Hepatocyte (in vitro differentiated cells): Measurements from ENCODE around the gene ABHD15. TPM values are rescaled to one million over a fixed set of nuclear protein-coding genes. Genes with fewer than 3 reads are reported as not detected.

ENCODE experiments used
- DNase-seq: peaks from one replicate; pipeline ENCODE4 v3.0.0-alpha.2; 2016; ENCODE audit warnings: low spot score
- H2AFZ ChIP-seq: fragments of 200-600 bp; sonication (generic); 2 replicates; pipeline ENCODE4 v1.6.0; 2016; ENCODE audit warnings: antibody characterized with exemption, mild to moderate bottlenecking
- H3K27ac ChIP-seq: fragments of 200-600 bp; sonication (generic); 2 replicates; pipeline ENCODE4 v1.5.1; 2016; ENCODE audit warnings: mild to moderate bottlenecking
- H3K27me3 ChIP-seq: fragments of 200-600 bp; sonication (generic); 2 replicates; pipeline ENCODE4 v1.6.1; 2016
- H3K36me3 ChIP-seq: fragments of 200-600 bp; sonication (generic); replicated peaks from 2 replicates; pipeline ENCODE4 v1.5.1; 2016; ENCODE audit warnings: low read depth; ENCODE audit not compliant: insufficient read depth
- H3K4me1 ChIP-seq: fragments of 200-600 bp; sonication (generic); 2 replicates; pipeline ENCODE4 v1.5.1; 2016; ENCODE audit warnings: mild to moderate bottlenecking, moderate library complexity; ENCODE audit not compliant: insufficient read depth
- H3K4me2 ChIP-seq: fragments of 200-600 bp; sonication (generic); 2 replicates; pipeline ENCODE4 v1.6.0; 2016
- H3K4me3 ChIP-seq: fragments of 200-600 bp; sonication (generic); 2 replicates; pipeline ENCODE4 v1.5.1; 2016; ENCODE audit warnings: mild to moderate bottlenecking
- H3K79me2 ChIP-seq: fragments of 200-600 bp; sonication (generic); 2 replicates; pipeline ENCODE4 v1.6.0; 2017; ENCODE audit warnings: mild to moderate bottlenecking
- H3K9me2 ChIP-seq: fragments of 200-600 bp; sonication (generic); replicated peaks from 2 replicates; pipeline ENCODE4 v1.6.0; 2017; ENCODE audit warnings: mild to moderate bottlenecking; ENCODE audit not compliant: insufficient read depth
- H3K9me3 ChIP-seq: fragments of 200-600 bp; sonication (generic); 2 replicates; pipeline ENCODE4 v1.5.1; 2016; ENCODE audit warnings: low read depth, mild to moderate bottlenecking
- H4K20me1 ChIP-seq: fragments of 200-600 bp; sonication (generic); 2 replicates; pipeline ENCODE4 v1.6.0; 2016; ENCODE audit warnings: mild to moderate bottlenecking; ENCODE audit not compliant: insufficient read depth, poor library complexity, severe bottlenecking
- CTCF ChIP-seq: fragments of 200-600 bp; sonication (generic); IDR thresholded peaks from 2 replicates; pipeline ENCODE4 v1.5.1; 2016; ENCODE audit warnings: antibody characterized with exemption, mild to moderate bottlenecking; ENCODE audit not compliant: poor library complexity
- EZH2 ChIP-seq: fragments of 200-600 bp; sonication (generic); IDR thresholded peaks from 2 replicates; pipeline ENCODE4 v1.6.1; 2016; ENCODE audit warnings: antibody characterized with exemption, mild to moderate bottlenecking, borderline replicate concordance
- EZH2phosphoT487 ChIP-seq: fragments of 200-600 bp; sonication (generic); IDR thresholded peaks from one replicate; pipeline ENCODE4 v1.6.1; 2018; ENCODE audit warnings: antibody characterized with exemption, mild to moderate bottlenecking, low read depth, moderate library complexity; ENCODE audit not compliant: unreplicated experiment, severe bottlenecking
- WGBS: methylation state at CpG from one replicate; pipeline ENCODE4 v1.1.6; 2016; ENCODE audit warnings: low lambda C conversion rate; ENCODE audit errors: missing lambda C conversion rate; 5-methylcytosine and 5-hydroxymethylcytosine counted together
- polyA plus RNA-seq: library from polyadenylated mRNA; unstranded; fragments of >200 nt; fragmentation: Nextera tagmentation; extraction: Ambion mirVana; gene quantifications from 2 replicates; pipeline ENCODE4 v1.2.1, GENCODE V29; 2016
- total RNA-seq: library from RNA; depleted of rRNA; stranded (reverse); fragments of >200 nt; gene quantifications from 2 replicates; pipeline ENCODE4 v1.2.3, GENCODE V29; 2014

ABHD15 gene
- total and polyA plus RNA-seq, 2 experiments from 2014 or later: 11.0 to 19.2 TPM

GRCh38 chr17:29577001-29577370, 10.1 kb upstream of the ABHD15 start:
- Histone ChIP-seq H3K4me2 (no peak overlapping the region), H3K9me2 (no peaks in the 10 kb centered on the region)
- 98% methylated on average over 9 of the region's 9 CpGs for WGBS

GRCh38 chr17:29576214-29577000, 9.6 kb upstream of the ABHD15 start:
- no peak for TF ChIP-seq EZH2phosphoT487
- no peak for TF ChIP-seq CTCF
- no peak for TF ChIP-seq EZH2
- Histone ChIP-seq H3K4me1 (peaks cover 19% of the 10 kb centered on the region), H3K9me2 (no peaks in the 10 kb centered on the region), H2AFZ (no peak overlapping the region), H4K20me1 (no peaks in the 10 kb centered on the region), H3K4me2 (no peak overlapping the region), H3K27ac (no peak overlapping the region), H3K36me3 (no peaks in the 10 kb centered on the region), H3K9me3 (no peaks in the 10 kb centered on the region), H3K27me3 (no peaks in the 10 kb centered on the region), H3K79me2 (peaks cover 4% of the 10 kb centered on the region), H3K4me3 (no peak overlapping the region)
- WGBS: 95% methylated on average over 37 of the region's 37 CpGs
- no peak for DNase-seq

More at GRCh38 chr17:29577001-29577370, 10.1 kb upstream of the ABHD15 start:
- DNase-seq: no peak
- Histone ChIP-seq H2AFZ (no peak overlapping the region), H3K79me2 (peaks cover 4% of the 10 kb centered on the region), H3K4me1 (peaks cover 19% of the 10 kb centered on the region), H3K27ac (no peak overlapping the region), H3K4me3 (no peak overlapping the region), H3K27me3 (no peaks in the 10 kb centered on the region), H3K36me3 (no peaks in the 10 kb centered on the region), H3K9me3 (no peaks in the 10 kb centered on the region), H4K20me1 (no peaks in the 10 kb centered on the region)
- no peak for TF ChIP-seq EZH2
- TF ChIP-seq EZH2phosphoT487: no peak
- TF ChIP-seq CTCF: no peak

GRCh38 chr17:29575511-29576213, 8.8 kb upstream of the ABHD15 start:
- Histone ChIP-seq H3K4me1 (peaks cover 19% of the 10 kb centered on the region), H3K27ac (peak overlapping the region; percentile 87), H3K36me3 (no peaks in the 10 kb centered on the region)

More at GRCh38 chr17:29575511-29576213, 8.8 kb upstream of the ABHD15 start:
- no peaks in the 10 kb centered on the region for H3K9me3 ChIP-seq
- no peak overlapping the region for H3K4me2 ChIP-seq
- 95% methylated on average over 28 of the region's 28 CpGs for WGBS
- H3K4me3 ChIP-seq: no peak overlapping the region
- H4K20me1 ChIP-seq: no peaks in the 10 kb centered on the region
- TF ChIP-seq EZH2phosphoT487: no peak
- no peak for TF ChIP-seq CTCF
- no peak for TF ChIP-seq EZH2
- no peak for DNase-seq
- no peaks in the 10 kb centered on the region for H3K27me3 ChIP-seq
- H3K79me2 ChIP-seq: peaks cover 10% of the 10 kb centered on the region
- no peak overlapping the region for H2AFZ ChIP-seq
- H3K9me2 ChIP-seq: no peaks in the 10 kb centered on the region
